Activated B cell treated with CpG ODN at 0.5 μM for 24 hours (primary cell): ENCODE results near the gene LRRC46. TPM values are rescaled to one million over a fixed set of nuclear protein-coding genes. Genes with fewer than 3 reads are reported as not detected.

Experiments used
- ATAC-seq: fragments of 200-7000 bp; cut with Tn5 transposase; one replicate; pipeline ENCODE4 v1.10.0; 2021; ENCODE audit warnings: low read depth, mild to moderate bottlenecking, moderate library complexity
- CTCF ChIA-PET: fragments of 350-600 bp; sonication (Branson Sonifier 250); formaldehyde crosslinking; loops from one replicate; lab custom pipeline; 2021; ENCODE audit warnings: antibody characterized with exemption; lab: Charles Lee
- POLR2A ChIA-PET: fragments of 350-600 bp; sonication (Branson Sonifier 250); formaldehyde crosslinking; loops from one replicate; lab custom pipeline; 2021; ENCODE audit warnings: antibody characterized with exemption; lab: Charles Lee
- DNase-seq: peaks from one replicate; pipeline ENCODE4 v3.0.0; 2022
- H3K27ac Mint-ChIP-seq: one replicate; pipeline ENCODE4 v1.8.0; 2020; ENCODE audit warnings: mixed read lengths
- H3K27me3 Mint-ChIP-seq: one replicate; pipeline ENCODE4 v1.8.0; 2021; ENCODE audit warnings: mixed read lengths
- H3K36me3 Mint-ChIP-seq: one replicate; pipeline ENCODE4 v1.8.0; 2021; ENCODE audit warnings: low read depth, mixed read lengths
- H3K4me1 Mint-ChIP-seq: one replicate; pipeline ENCODE4 v1.8.0; 2021; ENCODE audit warnings: mixed read lengths
- H3K4me3 Mint-ChIP-seq: one replicate; pipeline ENCODE4 v1.8.0; 2020; ENCODE audit warnings: mild to moderate bottlenecking, mixed read lengths
- H3K9me3 Mint-ChIP-seq: one replicate; pipeline ENCODE4 v1.8.0; 2020; ENCODE audit warnings: mixed read lengths
- intact Hi-C: fragments of 100-400 bp; cut with micrococcal nuclease; formaldehyde crosslinking; loops from one replicate; pipeline ENCODE4 v1.15.1; 2024
- total RNA-seq: library from RNA; stranded (reverse); gene quantifications from 2 replicates; pipeline ENCODE4 v1.2.3, GENCODE V29; 2022
- TF ChIP-seq, protein P1 (sequence below): fragments of 200-600 bp; IDR thresholded peaks from one replicate; pipeline ENCODE4 v1.8.0; 2022; ENCODE audit warnings: antibody characterized with exemption, mild to moderate bottlenecking

Gene LRRC46, protein sequence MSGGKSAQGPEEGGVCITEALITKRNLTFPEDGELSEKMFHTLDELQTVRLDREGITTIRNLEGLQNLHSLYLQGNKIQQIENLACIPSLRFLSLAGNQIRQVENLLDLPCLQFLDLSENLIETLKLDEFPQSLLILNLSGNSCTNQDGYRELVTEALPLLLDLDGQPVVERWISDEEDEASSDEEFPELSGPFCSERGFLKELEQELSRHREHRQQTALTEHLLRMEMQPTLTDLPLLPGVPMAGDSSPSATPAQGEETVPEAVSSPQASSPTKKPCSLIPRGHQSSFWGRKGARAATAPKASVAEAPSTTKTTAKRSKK
- total RNA-seq, result 1.5 and 1.9 TPM in 2 replicates

DNA sequence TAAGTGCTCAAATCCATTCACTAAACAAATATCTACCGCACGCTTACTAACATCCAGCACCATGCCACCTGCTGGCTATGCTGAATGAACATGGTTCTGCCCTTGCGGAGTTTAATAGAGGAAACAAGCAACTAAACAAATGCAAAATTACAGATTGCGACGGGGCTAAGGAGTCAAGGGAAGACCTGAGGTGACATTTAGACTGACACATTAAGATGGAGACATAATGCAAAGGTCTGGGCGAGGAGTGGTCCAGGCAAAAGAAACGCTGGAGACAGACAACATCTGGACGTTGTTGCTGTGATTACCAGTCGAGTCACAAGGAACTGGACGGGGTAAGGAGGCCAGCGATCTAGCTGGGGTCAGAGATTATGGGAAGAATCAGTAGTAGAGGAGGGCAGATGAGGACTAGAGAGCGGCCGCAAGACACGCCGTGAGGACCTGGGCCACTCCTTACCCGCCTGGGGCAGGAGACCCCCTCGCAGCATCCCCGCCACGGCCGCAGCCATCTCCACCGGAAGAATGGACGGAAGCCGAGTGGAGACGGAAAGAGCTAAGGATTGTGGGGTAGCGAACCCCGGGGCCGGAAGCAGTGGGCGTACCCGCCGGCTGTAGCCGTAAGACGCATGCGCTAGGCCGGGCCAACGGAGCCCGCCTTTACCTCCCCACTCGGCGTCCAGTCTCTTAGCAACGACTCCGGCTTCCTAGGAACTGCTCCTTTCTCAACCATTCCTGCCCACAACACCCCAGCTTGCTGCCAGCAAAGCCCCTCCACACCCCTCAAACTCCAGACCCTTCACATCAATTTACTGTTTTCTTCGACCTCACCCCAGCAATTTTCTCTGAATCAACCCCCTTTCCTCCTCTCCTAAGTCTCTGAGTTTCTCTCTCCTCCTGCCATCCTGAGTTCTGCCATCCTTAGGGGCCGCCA is at the start of gene LRRC46, which contains the start of gene MRPL10:
Gene LRRC46, plus strand, starts transcription at position 668 of the 931 bp plus-strand sequence. CDS start 320 bp downstream, outside the sequence.
Gene MRPL10, minus strand, starts transcription at position 539 of the 931 bp plus-strand sequence. Its CDS starts 30 bp downstream, at position 509.
- TF ChIP-seq, protein P1, sequence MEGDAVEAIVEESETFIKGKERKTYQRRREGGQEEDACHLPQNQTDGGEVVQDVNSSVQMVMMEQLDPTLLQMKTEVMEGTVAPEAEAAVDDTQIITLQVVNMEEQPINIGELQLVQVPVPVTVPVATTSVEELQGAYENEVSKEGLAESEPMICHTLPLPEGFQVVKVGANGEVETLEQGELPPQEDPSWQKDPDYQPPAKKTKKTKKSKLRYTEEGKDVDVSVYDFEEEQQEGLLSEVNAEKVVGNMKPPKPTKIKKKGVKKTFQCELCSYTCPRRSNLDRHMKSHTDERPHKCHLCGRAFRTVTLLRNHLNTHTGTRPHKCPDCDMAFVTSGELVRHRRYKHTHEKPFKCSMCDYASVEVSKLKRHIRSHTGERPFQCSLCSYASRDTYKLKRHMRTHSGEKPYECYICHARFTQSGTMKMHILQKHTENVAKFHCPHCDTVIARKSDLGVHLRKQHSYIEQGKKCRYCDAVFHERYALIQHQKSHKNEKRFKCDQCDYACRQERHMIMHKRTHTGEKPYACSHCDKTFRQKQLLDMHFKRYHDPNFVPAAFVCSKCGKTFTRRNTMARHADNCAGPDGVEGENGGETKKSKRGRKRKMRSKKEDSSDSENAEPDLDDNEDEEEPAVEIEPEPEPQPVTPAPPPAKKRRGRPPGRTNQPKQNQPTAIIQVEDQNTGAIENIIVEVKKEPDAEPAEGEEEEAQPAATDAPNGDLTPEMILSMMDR, result no peak
- no peaks in the 10 kb centered on the region for H3K9me3 Mint-ChIP-seq
- DNase-seq (peak; percentile 87), ATAC-seq (peak; percentile 96)
- H3K27ac Mint-ChIP-seq, result peak within 1 kb of the TSS; percentile 92
- peaks cover 34% of the 10 kb centered on the region for H3K36me3 Mint-ChIP-seq
- intact Hi-C loops, result loop anchor here (1.0 to 2.0 kb wide), 4 partner anchors 10 to 140 kb away; partner anchors contain the start of genes CDK5RAP3, OSBPL7 and SCRN2
- H3K4me1 Mint-ChIP-seq, result peaks cover 29% of the 10 kb centered on the region
- peak within 1 kb of the TSS; percentile 96 for H3K4me3 Mint-ChIP-seq
- CTCF ChIA-PET, result interaction anchor here (0.6 to 1.2 kb wide), 4 partner anchors 9 to 59 kb away, joined by 3 to 5 read pairs (median 4); partner anchors contain the start of genes OSBPL7 and SCRN2
- POLR2A ChIA-PET, result interaction anchor here (0.6 to 3.1 kb wide), 15 partner anchors 9 to 217 kb away, joined by 3 to 53 read pairs (median 6); partner anchors contain the start of genes CDK5RAP3, KPNB1, NFE2L1 and OSBPL7
- no peaks in the 10 kb centered on the region for H3K27me3 Mint-ChIP-seq

DNA sequence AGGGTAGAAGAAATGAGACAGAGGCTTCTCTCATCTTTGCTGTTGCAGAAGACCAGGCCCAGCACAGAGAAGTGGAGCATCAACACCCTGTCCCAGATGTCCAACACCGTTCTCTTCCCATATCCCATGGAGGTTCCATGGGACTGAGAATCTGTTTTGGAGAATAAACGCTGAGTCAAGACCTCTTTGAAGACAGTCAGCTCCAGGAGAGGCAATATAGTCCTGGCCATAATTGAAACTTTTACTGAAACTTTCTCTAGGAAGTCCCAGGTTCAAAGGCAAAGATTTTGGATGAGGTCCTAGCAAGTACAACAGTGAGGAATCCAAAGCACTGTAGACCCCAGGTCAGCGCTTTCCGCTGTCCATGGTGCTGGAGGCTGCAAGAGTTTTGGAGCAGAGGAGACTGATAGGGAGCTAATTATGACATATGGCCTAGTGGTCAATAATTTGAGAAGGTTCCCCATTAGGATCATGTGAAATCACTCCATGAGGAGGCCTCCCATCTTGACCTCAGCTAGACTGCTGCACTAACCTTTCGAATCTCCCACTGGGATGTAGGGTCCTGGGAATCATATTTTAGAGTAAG is 45.8 kb upstream of the LRRC46 start:
- H3K27me3 Mint-ChIP-seq, result peaks cover 60% of the 10 kb centered on the region
- ATAC-seq, result no peak
- DNase-seq, result no peak
- no peaks in the 10 kb centered on the region for H3K9me3 Mint-ChIP-seq
- peaks cover 8% of the 10 kb centered on the region for H3K4me1 Mint-ChIP-seq
- H3K27ac Mint-ChIP-seq, result no peak overlapping the region
- ChIA-PET POLR2A (no interaction called here), CTCF (interaction anchor here (0.8 kb wide), 1 partner anchor 17 kb away, joined by 4 read pairs; no protein-coding TSS in a partner anchor)
- no peak overlapping the region for H3K4me3 Mint-ChIP-seq
- no peaks in the 10 kb centered on the region for H3K36me3 Mint-ChIP-seq
- TF ChIP-seq, protein P1, result no peak
- intact Hi-C loops, result no loop called here

DNA sequence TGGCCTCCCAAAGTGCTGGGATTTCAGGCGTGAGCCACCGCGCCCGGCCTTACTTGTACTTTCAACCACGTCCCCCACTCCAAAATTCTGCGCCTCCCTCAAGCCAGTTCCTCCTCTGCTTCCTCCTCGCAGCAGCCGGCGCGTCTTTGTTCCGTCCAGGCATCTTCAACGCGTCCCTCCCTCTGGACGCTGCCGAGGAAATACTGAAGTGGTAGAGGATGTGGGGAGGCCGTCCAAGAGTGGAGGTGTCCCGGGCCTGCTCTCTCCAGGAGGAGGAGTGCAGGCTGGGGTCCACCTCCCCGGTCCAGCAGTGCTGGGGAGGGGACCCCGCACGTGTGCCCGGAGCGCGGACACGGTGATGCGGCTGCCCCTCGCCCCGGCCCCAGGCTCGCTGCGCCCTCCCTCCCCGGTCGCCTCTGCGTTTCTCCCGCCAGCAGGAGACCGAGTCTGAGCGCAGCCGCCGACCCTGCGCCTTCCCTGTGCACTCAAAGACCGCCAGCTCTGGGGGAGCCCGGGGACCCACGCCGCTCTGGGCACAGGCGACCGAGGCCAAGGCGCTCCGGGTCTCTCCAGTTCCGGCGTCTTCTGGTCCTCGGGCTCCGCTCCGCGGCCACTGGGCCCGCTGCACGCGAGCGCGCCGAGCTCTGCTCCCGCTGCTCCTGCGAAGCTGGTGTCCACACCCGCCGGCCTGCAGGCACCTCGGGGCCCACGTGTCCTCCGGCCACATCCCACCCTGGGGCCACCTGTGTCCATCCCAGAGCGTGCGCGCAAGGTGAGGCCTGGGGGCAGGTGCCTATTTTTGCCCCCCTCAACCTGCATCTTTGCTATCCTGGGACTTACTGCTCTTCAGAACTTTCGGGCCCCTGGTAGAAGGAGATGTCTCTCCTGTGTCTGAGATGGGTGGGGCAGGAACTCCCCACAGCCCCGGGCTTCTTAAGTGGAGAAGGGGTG is 41.6 kb upstream of the LRRC46 start:
- TF ChIP-seq, protein P1, result no peak
- no peaks in the 10 kb centered on the region for H3K36me3 Mint-ChIP-seq
- peak; percentile 48 for DNase-seq
- ATAC-seq, result peak; percentile 80
- peaks cover 54% of the 10 kb centered on the region for H3K27me3 Mint-ChIP-seq
- no peak overlapping the region for H3K27ac Mint-ChIP-seq
- intact Hi-C loops, result loop anchor here (1.0 to 2.0 kb wide), 3 partner anchors 14 to 126 kb away; no protein-coding TSS in a partner anchor
- H3K4me3 Mint-ChIP-seq, result peak overlapping the region; percentile 74
- CTCF ChIA-PET, result interaction anchor here (0.7 to 1.6 kb wide), 7 partner anchors 57 to 126 kb away, joined by 3 to 5 read pairs (median 3); partner anchors contain the start of gene TBX21
- POLR2A ChIA-PET, result interaction anchor here (0.7 kb wide), 1 partner anchor 297 kb away, joined by 3 read pairs; no protein-coding TSS in a partner anchor
- H3K9me3 Mint-ChIP-seq, result no peaks in the 10 kb centered on the region
- peaks cover 9% of the 10 kb centered on the region for H3K4me1 Mint-ChIP-seq

DNA sequence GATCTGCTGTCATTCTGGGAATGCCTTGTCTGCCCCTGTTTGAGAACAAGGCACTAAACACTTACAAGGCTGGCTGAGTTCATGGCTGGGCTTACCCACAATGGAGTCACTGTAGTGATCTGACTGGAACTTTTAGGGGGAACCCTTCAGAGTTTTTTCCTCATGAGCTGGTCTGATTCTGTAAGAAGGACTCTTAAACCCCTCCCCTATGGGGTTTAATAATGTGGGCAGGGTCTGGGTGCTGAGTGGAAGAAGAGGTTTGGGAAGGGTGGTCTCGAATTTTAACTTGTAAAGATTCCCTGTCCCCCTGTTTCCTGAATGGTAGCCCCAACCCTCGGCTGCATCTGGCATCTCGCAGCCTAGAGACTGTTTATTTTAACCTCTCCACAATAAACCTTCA is 40.4 kb upstream of the LRRC46 start:
- Mint-ChIP-seq H3K4me3 (no peak overlapping the region), H3K9me3 (no peaks in the 10 kb centered on the region), H3K27ac (no peak overlapping the region), H3K4me1 (peaks cover 9% of the 10 kb centered on the region), H3K27me3 (peaks cover 42% of the 10 kb centered on the region), H3K36me3 (no peaks in the 10 kb centered on the region)
- ChIA-PET POLR2A (no interaction called here), CTCF (interaction anchor here (1.4 to 1.6 kb wide), 2 partner anchors 92 to 93 kb away, joined by 3 to 5 read pairs; no protein-coding TSS in a partner anchor)
- no peak for ATAC-seq
- TF ChIP-seq, protein P1, result no peak
- intact Hi-C loops, result loop anchor here (2.0 kb wide), 1 partner anchor 92 kb away; no protein-coding TSS in a partner anchor
- no peak for DNase-seq
